DOHH2 (cell line): Measurements from ENCODE around the gene NANOG.

ENCODE experiments used
- CTCF ChIP-seq: fragments of 200-600 bp; sonication (generic); IDR thresholded peaks from one replicate; pipeline ENCODE4 v1.5.1; 2014; ENCODE audit warnings: antibody characterized with exemption, mild to moderate bottlenecking, low read depth, low read length; ENCODE audit not compliant: poor library complexity, severe bottlenecking
- EZH2phosphoT487 ChIP-seq: fragments of 200-600 bp; sonication (generic); IDR thresholded peaks from 2 replicates; pipeline ENCODE4 v1.6.1; 2017; ENCODE audit warnings: borderline replicate concordance, mild to moderate bottlenecking, antibody characterized with exemption, low read length, moderate library complexity, mixed read lengths

DNA sequence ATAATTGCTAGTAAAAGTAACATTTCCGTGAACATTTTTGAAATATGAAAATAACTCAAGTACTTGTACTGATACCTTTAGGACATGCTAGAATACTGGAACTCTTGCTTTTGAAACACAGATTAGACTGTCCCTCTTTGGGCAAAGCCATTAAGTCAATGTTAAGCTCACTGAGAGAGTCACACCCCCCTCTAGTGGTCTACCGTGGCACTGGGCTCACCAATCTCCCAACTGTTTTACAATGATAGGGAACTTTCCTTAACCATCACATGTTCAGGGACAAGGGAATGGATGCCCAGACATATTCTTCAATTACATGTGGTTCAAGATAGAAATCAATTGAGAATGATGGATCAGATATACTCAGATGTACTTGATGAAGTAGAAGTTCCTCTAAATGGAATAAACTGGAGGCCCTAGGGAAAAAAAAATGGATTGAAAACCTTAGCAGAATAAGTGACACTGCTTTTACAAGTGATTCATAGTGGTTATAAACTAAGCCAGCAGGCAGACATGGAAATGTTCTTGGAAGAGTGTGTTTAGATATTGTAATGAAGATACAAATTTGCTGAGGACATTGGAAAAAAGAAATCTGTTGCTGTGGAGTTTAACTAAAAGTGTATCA lies 17.8 kb downstream of the NANOG start:
- TF ChIP-seq CTCF (peak; percentile 89), EZH2phosphoT487 (no peak)
